Subcutaneous adipose tissue (tissue), 4 donors: ENCODE measurements around the gene MAP10. TPM values are rescaled to one million over a fixed set of nuclear protein-coding genes. Genes with fewer than 3 reads are reported as not detected.

ENCODE experiments used
- small RNA-seq: library from RNA; depleted of rRNA; stranded (forward); fragments of <200 nt; gene quantifications from one replicate; pipeline ENCODE3, GENCODE V24; 2016
- total RNA-seq, 4 donors: library from RNA; depleted of rRNA; stranded (reverse); fragments of >200 nt; gene quantifications; one replicate each; pipeline ENCODE4 v1.1.0, GENCODE V29; 2016

Gene MAP10
- total RNA-seq, 4 donors from 2014 or later: 0.49 to 2.0 (median 1.9) TPM

Small RNA genes lying within 50 kb of the gene (small RNA-seq; reads per million reads assigned to genes)
- gene RNU1-74P: not detected

Other genes starting within 250 kb of the MAP10 start
- 10 to 100 TPM; 17.6 to 36.4 (median 23.8) TPM for gene SIPA1L2, start 175.3 kb upstream of the MAP10 start, total RNA-seq
- gene NTPCR, start 145.2 kb downstream of the MAP10 start, total RNA-seq: 10 to 100 TPM; 12.4 to 26.0 (median 24.0) TPM